ENCODE results near the gene GFPT2. TPM values are rescaled to one million over a fixed set of nuclear protein-coding genes. Genes with fewer than 3 reads are reported as not detected.
A peak's percentile ranks its signal among the peaks of the same experiment; 100 is the strongest.

Gene GFPT2
- total and polyA plus RNA-seq, 11 donors: 3.7 to 33.9 (median 8.5) TPM

GRCh38 chr5:180328296-180329137 is 24.6 kb downstream of the GFPT2 start:
- Histone ChIP-seq H3K36me3 (peaks cover 0 to 12% (median 3%) of the 10 kb centered on the region in 9 donors), H3K9me3 (no peaks in the 10 kb centered on the region), H3K27me3 (peaks cover 0 to 8% (median 0%) of the 10 kb centered on the region in 9 donors), H3K4me1 (peaks cover 0 to 8% (median 0%) of the 10 kb centered on the region in 12 donors), H3K4me3 (no peak overlapping the region), H3K27ac (no peak overlapping the region)
- DNase-seq (peak; percentile 67 to 90 (median 77)), ATAC-seq (peak in 3 of 4 donors; percentile 19 to 53 (median 46))
- intact Hi-C loops (cut with DNase I): loop anchor here in 6 of 10 donors (1.0 to 10.0 kb wide), 4 partner anchors 35 to 204 kb away; partner anchors contain the start of gene MAPK9 (in 4 of the 6)
- 67 to 69% (median 68%) methylated on average over 30 to 31 of the region's 31 CpGs for WGBS, 4 donors
- TF ChIP-seq POLR2A (IDR thresholded peaks at IDR 0.05): no peak
- TF ChIP-seq, protein P1, sequence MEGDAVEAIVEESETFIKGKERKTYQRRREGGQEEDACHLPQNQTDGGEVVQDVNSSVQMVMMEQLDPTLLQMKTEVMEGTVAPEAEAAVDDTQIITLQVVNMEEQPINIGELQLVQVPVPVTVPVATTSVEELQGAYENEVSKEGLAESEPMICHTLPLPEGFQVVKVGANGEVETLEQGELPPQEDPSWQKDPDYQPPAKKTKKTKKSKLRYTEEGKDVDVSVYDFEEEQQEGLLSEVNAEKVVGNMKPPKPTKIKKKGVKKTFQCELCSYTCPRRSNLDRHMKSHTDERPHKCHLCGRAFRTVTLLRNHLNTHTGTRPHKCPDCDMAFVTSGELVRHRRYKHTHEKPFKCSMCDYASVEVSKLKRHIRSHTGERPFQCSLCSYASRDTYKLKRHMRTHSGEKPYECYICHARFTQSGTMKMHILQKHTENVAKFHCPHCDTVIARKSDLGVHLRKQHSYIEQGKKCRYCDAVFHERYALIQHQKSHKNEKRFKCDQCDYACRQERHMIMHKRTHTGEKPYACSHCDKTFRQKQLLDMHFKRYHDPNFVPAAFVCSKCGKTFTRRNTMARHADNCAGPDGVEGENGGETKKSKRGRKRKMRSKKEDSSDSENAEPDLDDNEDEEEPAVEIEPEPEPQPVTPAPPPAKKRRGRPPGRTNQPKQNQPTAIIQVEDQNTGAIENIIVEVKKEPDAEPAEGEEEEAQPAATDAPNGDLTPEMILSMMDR (IDR thresholded peaks at IDR 0.05): peak; percentile 48 to 81 (median 71)

GRCh38 chr5:180326989-180327565 is 26.1 kb downstream of the GFPT2 start:
- H3K27ac ChIP-seq: no peak overlapping the region
- TF ChIP-seq, protein P1 (IDR thresholded peaks at IDR 0.05): no peak
- TF ChIP-seq POLR2A (IDR thresholded peaks at IDR 0.05): no peak
- 82 to 86% (median 84%) methylated on average over 10 of the region's 10 CpGs for WGBS, 4 donors
- intact Hi-C loops (cut with DNase I): loop anchor here in 6 of 10 donors (5.0 to 10.0 kb wide), 3 partner anchors 35 to 202 kb away; partner anchors contain the start of gene MAPK9 (in 4 of the 6)
- no peak overlapping the region for H3K4me3 ChIP-seq
- ATAC-seq (no peak), DNase-seq (peak in 1 of 5 donors; percentile 17)
- H3K4me1 ChIP-seq: peaks cover 0 to 8% (median 0%) of the 10 kb centered on the region in 12 donors
- H3K36me3 ChIP-seq: peaks cover 0 to 18% (median 3%) of the 10 kb centered on the region in 9 donors
- peaks cover 0 to 2% (median 0%) of the 10 kb centered on the region in 9 donors for H3K27me3 ChIP-seq
- H3K9me3 ChIP-seq: no peaks in the 10 kb centered on the region

DNA sequence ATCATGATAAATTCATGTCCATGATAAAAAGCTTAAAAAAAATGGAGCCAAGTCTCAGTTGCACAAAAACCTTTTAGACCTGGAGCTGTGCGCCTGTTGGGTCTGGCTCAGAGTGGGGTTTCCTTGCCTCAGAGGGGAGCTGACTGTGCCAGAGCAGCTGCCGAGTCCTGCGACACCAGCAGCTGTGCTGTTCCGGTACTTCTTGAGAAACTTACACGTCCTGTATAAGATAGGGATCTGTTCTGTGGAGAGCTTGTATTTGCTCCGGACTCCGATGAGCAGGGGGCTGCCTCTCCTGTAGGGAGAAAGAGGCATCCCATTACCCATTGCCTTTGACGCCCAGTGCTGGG is 28.6 kb downstream of the GFPT2 start:
- H3K36me3 ChIP-seq: peaks cover 0 to 30% (median 3%) of the 10 kb centered on the region in 9 donors
- no peak for TF ChIP-seq POLR2A (IDR thresholded peaks at IDR 0.05)
- TF ChIP-seq, protein P1 (IDR thresholded peaks at IDR 0.05): no peak
- no peaks in the 10 kb centered on the region for H3K27me3 ChIP-seq
- intact Hi-C loops (cut with DNase I): loop anchor here in 2 of 10 donors (10.0 kb wide), 1 partner anchor 200 kb away; no protein-coding TSS in a partner anchor
- H3K9me3 ChIP-seq: no peaks in the 10 kb centered on the region
- 75 to 87% (median 78%) methylated on average over 8 of the region's 8 CpGs for WGBS, 4 donors
- DNase-seq (no peak), ATAC-seq (peak in 2 of 4 donors; percentile 21 to 33)
- H3K27ac ChIP-seq: no peak overlapping the region
- no peaks in the 10 kb centered on the region for H3K4me1 ChIP-seq
- no peak overlapping the region for H3K4me3 ChIP-seq
